Activated B cell treated with CpG ODN at 0.5 μM for 24 hours (primary cell): ENCODE measurements around the gene OR10P1. TPM values are rescaled to one million over a fixed set of nuclear protein-coding genes. Genes with fewer than 3 reads are reported as not detected.

Source experiments
- ATAC-seq: fragments of 200-7000 bp; cut with Tn5 transposase; one replicate; pipeline ENCODE4 v1.10.0; 2021; ENCODE audit warnings: low read depth, mild to moderate bottlenecking, moderate library complexity
- CTCF ChIA-PET: fragments of 350-600 bp; sonication (Branson Sonifier 250); formaldehyde crosslinking; loops from one replicate; lab custom pipeline; 2021; ENCODE audit warnings: antibody characterized with exemption; lab: Charles Lee
- POLR2A ChIA-PET: fragments of 350-600 bp; sonication (Branson Sonifier 250); formaldehyde crosslinking; loops from one replicate; lab custom pipeline; 2021; ENCODE audit warnings: antibody characterized with exemption; lab: Charles Lee
- DNase-seq: peaks from one replicate; pipeline ENCODE4 v3.0.0; 2022
- H3K27ac Mint-ChIP-seq: one replicate; pipeline ENCODE4 v1.8.0; 2020; ENCODE audit warnings: mixed read lengths
- H3K27me3 Mint-ChIP-seq: one replicate; pipeline ENCODE4 v1.8.0; 2021; ENCODE audit warnings: mixed read lengths
- H3K36me3 Mint-ChIP-seq: one replicate; pipeline ENCODE4 v1.8.0; 2021; ENCODE audit warnings: low read depth, mixed read lengths
- H3K4me1 Mint-ChIP-seq: one replicate; pipeline ENCODE4 v1.8.0; 2021; ENCODE audit warnings: mixed read lengths
- H3K4me3 Mint-ChIP-seq: one replicate; pipeline ENCODE4 v1.8.0; 2020; ENCODE audit warnings: mild to moderate bottlenecking, mixed read lengths
- H3K9me3 Mint-ChIP-seq: one replicate; pipeline ENCODE4 v1.8.0; 2020; ENCODE audit warnings: mixed read lengths
- CTCF ChIP-seq: fragments of 200-600 bp; IDR thresholded peaks from one replicate; pipeline ENCODE4 v1.8.0; 2022; ENCODE audit warnings: antibody characterized with exemption, mild to moderate bottlenecking
- intact Hi-C: fragments of 100-400 bp; cut with micrococcal nuclease; formaldehyde crosslinking; loops from one replicate; pipeline ENCODE4 v1.15.1; 2024
- total RNA-seq: library from RNA; stranded (reverse); gene quantifications from 2 replicates; pipeline ENCODE4 v1.2.3, GENCODE V29; 2022

OR10P1 gene
- total RNA-seq, 1 donor from 2014 or later, result not detected

DNA sequence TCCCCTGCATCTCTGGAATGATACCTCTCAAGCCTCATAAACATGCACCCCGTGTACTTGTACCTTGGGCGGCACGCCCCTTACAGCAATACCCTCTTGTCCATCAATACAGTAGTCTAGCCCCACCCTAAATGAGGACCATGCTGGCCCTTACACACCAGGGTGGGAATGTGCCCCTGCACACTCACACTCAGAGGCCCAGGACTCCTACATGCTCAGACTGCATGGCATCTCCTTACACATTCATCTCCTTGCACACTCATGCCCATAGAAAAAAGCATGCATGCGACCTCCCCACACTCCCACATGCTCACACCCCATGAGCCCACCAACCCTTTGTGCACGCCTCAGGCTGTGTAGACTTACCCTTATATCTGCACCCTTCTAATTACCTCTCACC lies 49.0 kb downstream of the OR10P1 start:
- H3K4me1 Mint-ChIP-seq, result peaks cover 41% of the 10 kb centered on the region
- POLR2A ChIA-PET, result no interaction called here
- no peak for ATAC-seq

GRCh38 chr12:55686366-55687010 lies 49.8 kb downstream of the OR10P1 start:
- intact Hi-C loops, result no loop called here
- CTCF ChIA-PET, result no interaction called here
- no peak for ATAC-seq
- no peak overlapping the region for H3K27ac Mint-ChIP-seq
- POLR2A ChIA-PET, result interaction anchor here (0.6 kb wide), 2 partner anchors 17 to 630 kb away, joined by 3 to 8 read pairs; partner anchors contain the start of gene CNPY2
- H3K9me3 Mint-ChIP-seq, result no peaks in the 10 kb centered on the region
- no peak for DNase-seq
- no peak overlapping the region for H3K4me3 Mint-ChIP-seq
- no peaks in the 10 kb centered on the region for H3K36me3 Mint-ChIP-seq
- TF ChIP-seq CTCF, result no peak
- no peaks in the 10 kb centered on the region for H3K27me3 Mint-ChIP-seq
- peaks cover 34% of the 10 kb centered on the region for H3K4me1 Mint-ChIP-seq

More for the DNA sequence above, 49.0 kb downstream of the OR10P1 start:
- CTCF ChIA-PET, result no interaction called here
- intact Hi-C loops, result no loop called here
- Mint-ChIP-seq H3K27ac (no peak overlapping the region), H3K27me3 (no peaks in the 10 kb centered on the region), H3K9me3 (no peaks in the 10 kb centered on the region), H3K4me3 (no peak overlapping the region), H3K36me3 (no peaks in the 10 kb centered on the region)
- DNase-seq, result no peak
- TF ChIP-seq CTCF, result no peak

Other genes starting within 250 kb of the OR10P1 start
- gene OR6C65, start 236.4 kb upstream of the OR10P1 start, total RNA-seq, result not detected in 2 replicates
- gene OR6C76, start 210.6 kb upstream of the OR10P1 start, total RNA-seq, result not detected in 2 replicates
- not detected in 2 replicates for gene OR6C2, start 192.8 kb upstream of the OR10P1 start, total RNA-seq
- gene OR6C70, start 166.8 kb upstream of the OR10P1 start, total RNA-seq, result not detected in 2 replicates
- not detected in 2 replicates for gene OR6C68, start 144.5 kb upstream of the OR10P1 start, total RNA-seq
- not detected in 2 replicates for gene OR6C4, start 87.3 kb upstream of the OR10P1 start, total RNA-seq
- gene OR2AP1, start 64.4 kb upstream of the OR10P1 start, total RNA-seq, result 0.32 TPM in 1 of 2 replicates, not detected in the other
- 1.4 and 2.1 TPM in 2 replicates for gene ITGA7, start 71.0 kb downstream of the OR10P1 start, total RNA-seq
- gene BLOC1S1, start 79.2 kb downstream of the OR10P1 start, total RNA-seq, result 91.0 and 104 TPM in 2 replicates
- gene RDH5, start 83.5 kb downstream of the OR10P1 start, total RNA-seq, result 10.3 and 16.5 TPM in 2 replicates
- gene CD63, start 92.1 kb downstream of the OR10P1 start, total RNA-seq, result 104 and 111 TPM in 2 replicates
- gene GDF11, start 106.2 kb downstream of the OR10P1 start, total RNA-seq, result 5.2 and 6.4 TPM in 2 replicates
- 53.6 and 58.7 TPM in 2 replicates for gene SARNP, start 180.8 kb downstream of the OR10P1 start, total RNA-seq
- 68.0 and 70.9 TPM in 2 replicates for gene ORMDL2, start 181.1 kb downstream of the OR10P1 start, total RNA-seq
- gene DNAJC14, start 192.7 kb downstream of the OR10P1 start, total RNA-seq, result 34.2 and 37.4 TPM in 2 replicates
- gene MMP19, start 206.0 kb downstream of the OR10P1 start, total RNA-seq, result 0.31 TPM in 1 of 2 replicates, not detected in the other